ENCODE measurements around the gene KNG1.

Gene KNG1

GRCh38 chr3:186772701-186773417 is 55.7 kb downstream of the KNG1 start:
- peak; percentile 28 to 50 for DNase-seq
- TF ChIP-seq GATA1 (IDR thresholded peaks at IDR 0.05; ENCODE audit: low read depth, low read length) (no peak), POLR2A (IDR thresholded peaks at IDR 0.05; ENCODE audit: low read length) (no peak)

DNA sequence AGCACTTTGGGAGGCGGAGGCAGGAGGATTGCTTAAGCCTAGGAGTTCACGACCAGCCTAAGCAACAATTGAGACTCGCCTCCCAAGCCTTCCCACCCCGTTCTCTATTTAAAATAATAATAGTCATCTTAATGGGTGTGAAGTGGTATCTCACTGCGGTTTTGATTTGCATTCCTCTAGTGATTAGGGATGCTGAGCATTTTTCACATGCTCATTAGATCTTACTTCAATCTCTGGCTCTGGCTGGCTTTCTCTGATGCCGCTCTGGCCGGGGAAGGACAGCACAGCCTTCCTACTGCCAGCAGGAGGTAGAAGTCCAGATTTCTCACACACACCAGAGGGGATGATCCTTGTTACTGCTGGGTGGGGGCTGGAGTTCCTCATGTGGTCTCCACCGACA is 58.8 kb downstream of the KNG1 start:
- TF ChIP-seq POLR2A (IDR thresholded peaks at IDR 0.05; ENCODE audit: low read length): no peak
- TF ChIP-seq GATA1 (IDR thresholded peaks at IDR 0.05; ENCODE audit: low read depth, low read length): no peak
- no peak for DNase-seq

DNA sequence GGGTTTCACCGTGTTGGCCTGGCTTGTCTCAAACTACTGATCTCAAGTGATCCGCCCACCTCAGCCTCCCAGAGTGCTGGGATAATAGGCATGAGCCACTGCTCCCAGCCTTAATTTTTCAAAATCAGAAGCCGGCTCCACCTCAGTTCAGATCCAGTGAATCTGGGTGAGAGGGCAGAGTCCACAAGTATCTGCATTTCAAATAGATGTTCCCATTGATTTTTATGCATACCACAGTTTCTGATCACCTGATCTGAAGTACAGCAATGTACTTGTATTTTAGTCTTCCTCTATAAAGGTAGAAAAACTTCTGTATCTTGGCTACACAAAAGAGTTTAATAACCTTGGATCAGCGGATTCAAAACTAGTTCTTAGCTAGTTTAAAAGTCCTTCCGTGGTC is 62.0 kb downstream of the KNG1 start:
- no peak for DNase-seq
- TF ChIP-seq GATA1 (IDR thresholded peaks at IDR 0.05; ENCODE audit: low read depth, low read length): no peak
- TF ChIP-seq POLR2A (IDR thresholded peaks at IDR 0.05; ENCODE audit: low read length): no peak

DNA sequence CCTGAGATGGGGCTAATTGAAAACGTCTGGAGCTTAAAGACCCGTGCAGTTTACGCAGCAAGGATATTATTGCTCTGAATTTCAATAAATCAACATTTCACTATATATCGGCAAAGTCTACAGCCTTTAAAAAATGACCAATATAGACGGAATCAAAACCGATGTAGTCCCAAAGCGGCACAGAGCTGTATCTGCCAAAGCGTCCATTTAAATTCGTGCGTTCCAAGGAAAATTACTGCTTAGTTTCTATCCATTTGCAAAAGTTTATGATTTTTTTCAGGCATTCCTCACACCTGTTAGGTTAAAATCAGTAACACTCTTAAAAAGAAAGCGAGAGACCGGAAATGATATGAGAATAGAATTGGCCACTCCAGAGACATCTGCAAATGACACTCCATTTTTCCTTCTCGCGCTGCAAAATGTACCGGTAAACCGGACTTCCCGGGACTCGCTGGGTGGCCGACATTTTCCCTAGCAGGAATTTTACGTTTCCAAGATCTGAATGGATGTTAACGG is 65.4 kb downstream of the KNG1 start:
- no peak for TF ChIP-seq POLR2A (IDR thresholded peaks at IDR 0.05; ENCODE audit: low read length)
- TF ChIP-seq GATA1 (IDR thresholded peaks at IDR 0.05; ENCODE audit: low read depth, low read length): no peak
- peak in 1 of 2 experiments; percentile 62 for DNase-seq

- TF ChIP-seq POLR2A (IDR thresholded peaks at IDR 0.05; ENCODE audit: low read length): peak; percentile 100
- TF ChIP-seq GATA1 (IDR thresholded peaks at IDR 0.05; ENCODE audit: low read depth, low read length): no peak
- peak; percentile 93 to 96 for DNase-seq
These were observed 66.0 kb downstream of the KNG1 start, which contains the start of gene EIF4A2 for GRCh38 chr3:186783058-186783730. Gene EIF4A2 (plus strand): TSS chr3:186783577. CDS start chr3:186783611, 34 bp downstream.

- TF ChIP-seq GATA1 (IDR thresholded peaks at IDR 0.05; ENCODE audit: low read depth, low read length) (no peak), POLR2A (IDR thresholded peaks at IDR 0.05; ENCODE audit: low read length) (peak; percentile 97)
- DNase-seq: peak; percentile 89 to 94
These were observed 66.8 kb downstream of the KNG1 start for GRCh38 chr3:186783731-186784515.

GRCh38 chr3:186784820-186785494 is 67.8 kb downstream of the KNG1 start:
- DNase-seq: peak; percentile 34 to 56
- no peak for TF ChIP-seq GATA1 (IDR thresholded peaks at IDR 0.05; ENCODE audit: low read depth, low read length)
- no peak for TF ChIP-seq POLR2A (IDR thresholded peaks at IDR 0.05; ENCODE audit: low read length)

- TF ChIP-seq POLR2A (IDR thresholded peaks at IDR 0.05; ENCODE audit: low read length) (no peak), GATA1 (IDR thresholded peaks at IDR 0.05; ENCODE audit: low read depth, low read length) (no peak)
- DNase-seq: peak in 1 of 2 experiments; percentile 45
These were observed 68.4 kb downstream of the KNG1 start for GRCh38 chr3:186785495-186786018.

DNA sequence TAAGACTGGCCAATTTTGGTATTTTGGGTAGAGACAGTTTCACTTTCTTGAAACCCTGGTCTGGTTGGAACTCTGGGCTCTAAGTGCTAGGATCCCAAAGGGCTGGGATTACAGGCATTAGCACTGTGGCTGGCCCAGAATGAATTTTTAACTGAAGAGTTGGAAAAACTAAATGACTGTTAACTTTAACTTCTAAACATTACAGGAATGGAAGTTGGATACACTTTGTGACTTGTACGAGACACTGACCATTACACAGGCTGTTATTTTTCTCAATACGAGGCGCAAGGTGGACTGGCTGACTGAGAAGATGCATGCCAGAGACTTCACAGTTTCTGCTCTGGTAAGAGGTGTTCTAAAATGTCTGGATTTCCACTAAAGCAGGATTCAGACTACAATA is 69.8 kb downstream of the KNG1 start:
- peak; percentile 27 to 33 for DNase-seq
- TF ChIP-seq POLR2A (IDR thresholded peaks at IDR 0.05; ENCODE audit: low read length) (no peak), GATA1 (IDR thresholded peaks at IDR 0.05; ENCODE audit: low read depth, low read length) (no peak)

DNA sequence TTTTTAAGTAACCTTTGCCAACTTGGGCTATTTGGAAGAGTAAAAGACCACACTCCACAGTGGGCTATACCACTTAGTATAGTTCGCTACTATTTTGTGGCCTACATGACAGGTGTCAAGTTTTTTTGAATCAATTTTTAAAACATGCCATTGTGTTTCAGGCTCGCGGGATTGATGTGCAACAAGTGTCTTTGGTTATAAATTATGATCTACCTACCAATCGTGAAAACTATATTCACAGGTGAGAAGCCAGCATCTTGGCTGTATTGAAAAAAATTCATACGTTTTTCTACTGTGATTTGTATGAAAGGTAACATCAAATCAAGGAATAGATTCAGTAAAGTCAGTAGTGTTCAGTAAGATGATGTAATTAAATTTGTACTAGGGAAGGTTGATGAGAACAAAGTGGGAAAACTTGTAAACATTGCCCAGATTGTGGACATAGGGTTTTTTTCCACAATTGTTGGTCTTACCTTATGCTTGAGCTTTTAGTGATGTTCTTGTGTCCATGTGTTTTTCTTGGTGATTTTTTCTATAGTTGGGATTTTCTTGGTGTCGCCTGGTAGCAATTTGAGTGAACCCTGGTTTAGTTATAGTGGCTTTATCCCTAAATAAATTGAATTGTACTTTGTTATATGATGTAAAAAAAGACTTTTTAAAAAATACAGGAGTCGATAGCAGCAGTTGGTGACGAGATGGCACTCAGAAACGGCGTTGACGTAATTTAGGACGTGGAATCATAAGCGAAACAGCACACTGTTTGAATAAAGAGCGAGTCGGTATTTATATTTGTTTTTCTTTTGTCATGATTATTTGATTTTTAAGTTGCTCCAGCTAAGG is 70.7 kb downstream of the KNG1 start:
- TF ChIP-seq GATA1 (IDR thresholded peaks at IDR 0.05; ENCODE audit: low read depth, low read length) (no peak), POLR2A (IDR thresholded peaks at IDR 0.05; ENCODE audit: low read length) (peak; percentile 29)
- no peak for DNase-seq

DNA sequence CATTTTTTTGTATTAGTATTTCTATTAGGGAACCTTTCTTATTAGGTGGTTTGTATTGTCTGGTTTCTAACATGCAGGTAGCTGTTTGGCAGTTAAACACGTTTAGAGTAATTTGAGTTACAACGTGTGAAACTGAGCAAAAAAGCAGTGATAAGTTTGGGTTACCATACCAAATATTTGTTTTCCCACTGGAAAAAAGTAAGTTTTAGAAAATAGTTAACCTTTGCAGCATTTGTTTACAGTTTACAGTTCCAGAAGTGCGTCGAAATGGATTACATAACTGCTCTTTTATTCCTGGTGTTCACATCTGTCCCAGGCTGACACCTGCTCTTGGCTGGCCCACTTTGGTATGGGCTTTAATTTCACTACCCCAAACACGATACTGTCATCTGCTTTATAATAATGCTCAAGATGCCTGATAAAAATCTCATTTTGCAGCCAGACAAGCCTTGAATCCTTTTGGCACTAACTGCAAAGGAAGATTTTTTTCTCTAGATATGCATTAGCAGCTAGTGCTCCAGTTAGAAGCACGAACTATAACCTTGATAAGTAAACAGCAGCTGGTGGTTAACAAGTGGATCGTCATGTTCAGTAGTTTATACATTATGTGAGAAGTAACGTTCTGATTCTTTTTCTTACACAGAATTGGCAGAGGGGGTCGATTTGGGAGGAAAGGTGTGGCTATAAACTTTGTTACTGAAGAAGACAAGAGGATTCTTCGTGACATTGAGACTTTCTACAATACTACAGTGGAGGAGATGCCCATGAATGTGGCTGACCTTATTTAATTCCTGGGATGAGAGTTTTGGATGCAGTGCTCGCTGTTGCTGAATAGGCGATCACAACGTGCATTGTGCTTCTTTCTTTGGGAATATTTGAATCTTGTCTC is 71.6 kb downstream of the KNG1 start:
- DNase-seq: peak; percentile 27 to 28

More for the DNA sequence above, 71.6 kb downstream of the KNG1 start:
- TF ChIP-seq POLR2A (IDR thresholded peaks at IDR 0.05; ENCODE audit: low read length): peak; percentile 15
- no peak for TF ChIP-seq GATA1 (IDR thresholded peaks at IDR 0.05; ENCODE audit: low read depth, low read length)
